Mesenchymal stem cell (in vitro differentiated cells and primary cell): ENCODE results near the gene ELMO3.

Source experiments
- DNase-seq: peaks from one replicate; pipeline ENCODE4 v3.0.0-alpha.2; 2013
- H2AFZ ChIP-seq: one replicate; pipeline ENCODE4 v1.6.1; 2013; ENCODE audit warnings: low read depth, mild to moderate bottlenecking, control low read depth, inconsistent platforms, low read length, moderate library complexity
- H2AK5ac ChIP-seq: 2 replicates; pipeline ENCODE4 v1.6.1; 2013; ENCODE audit warnings: low read length, moderate library complexity, mild to moderate bottlenecking, inconsistent platforms; ENCODE audit not compliant: severe bottlenecking
- H2BK120ac ChIP-seq: one replicate; pipeline ENCODE4 v1.6.1; 2013; ENCODE audit warnings: low read depth, mild to moderate bottlenecking, inconsistent platforms, low read length, moderate library complexity
- H2BK12ac ChIP-seq, 2 experiments: one replicate each; pipeline ENCODE4 v1.6.1; 2013; ENCODE audit warnings: inconsistent platforms in 2 of 2, low read length in 2 of 2, mild to moderate bottlenecking in 2 of 2, moderate library complexity in 2 of 2, control low read depth in 1 of 2
- H2BK15ac ChIP-seq: one replicate; pipeline ENCODE4 v1.6.1; 2013; ENCODE audit warnings: mild to moderate bottlenecking, low read depth, inconsistent platforms; ENCODE audit not compliant: poor library complexity, severe bottlenecking
- H2BK5ac ChIP-seq: 2 replicates; pipeline ENCODE4 v1.6.1; 2013; ENCODE audit warnings: low read depth, mild to moderate bottlenecking, low read length, control low read depth, inconsistent platforms; ENCODE audit not compliant: poor library complexity, severe bottlenecking
- H3K14ac ChIP-seq, 2 experiments: one replicate each; pipeline ENCODE4 v1.6.1; 2013; ENCODE audit warnings: inconsistent platforms in 2 of 2, low read length in 2 of 2, control low read depth in 1 of 2, mild to moderate bottlenecking in 1 of 2, moderate library complexity in 1 of 2
- H3K18ac ChIP-seq, 2 experiments: one replicate each; pipeline ENCODE4 v1.6.1; 2013; ENCODE audit warnings: inconsistent platforms in 2 of 2, low read length in 2 of 2, control low read depth in 1 of 2, low read depth in 1 of 2, mild to moderate bottlenecking in 1 of 2
- H3K23ac ChIP-seq, 2 experiments: one replicate each; pipeline ENCODE4 v1.6.1; 2013; ENCODE audit warnings: inconsistent platforms in 2 of 2, low read length in 2 of 2, mild to moderate bottlenecking in 2 of 2, moderate library complexity in 2 of 2, control low read depth in 1 of 2
- H3K27ac ChIP-seq: 2 replicates; pipeline ENCODE4 v1.5.1; 2013; ENCODE audit warnings: mild to moderate bottlenecking, moderate library complexity, low read length, control low read depth, inconsistent platforms; ENCODE audit not compliant: poor library complexity, severe bottlenecking
- H3K27me3 ChIP-seq, 2 experiments: 2 replicates each; pipeline versions ENCODE4 v1.6.1 to v1.7.0; 2013; ENCODE audit warnings: low read length in 2 of 2, mild to moderate bottlenecking in 2 of 2, moderate library complexity in 2 of 2, control low read depth in 1 of 2, inconsistent platforms in 1 of 2; ENCODE audit not compliant: control insufficient read depth in 1 of 2, insufficient read depth in 1 of 2
- H3K36me3 ChIP-seq, 2 experiments: 2 replicates each; pipeline versions ENCODE4 v1.6.1 to v1.7.0; 2013; ENCODE audit warnings: low read length in 2 of 2, control low read depth in 1 of 2, inconsistent platforms in 1 of 2, low read depth in 1 of 2, mild to moderate bottlenecking in 1 of 2; ENCODE audit not compliant: insufficient read depth in 2 of 2, control insufficient read depth in 1 of 2
- H3K4ac ChIP-seq, 2 experiments: one replicate each; pipeline ENCODE4 v1.6.1; 2013; ENCODE audit warnings: inconsistent platforms in 2 of 2, low read length in 2 of 2, mild to moderate bottlenecking in 2 of 2, moderate library complexity in 2 of 2, control low read depth in 1 of 2, low read depth in 1 of 2
- H3K4me1 ChIP-seq: 2 replicates; pipeline ENCODE4 v1.6.1; 2013; ENCODE audit warnings: low read depth, low read length, control low read depth; ENCODE audit not compliant: control insufficient read depth, insufficient read depth
- H3K4me2 ChIP-seq: 2 replicates; pipeline ENCODE4 v1.6.1; 2013; ENCODE audit warnings: low read length, mild to moderate bottlenecking, inconsistent platforms; ENCODE audit not compliant: poor library complexity, severe bottlenecking
- H3K4me3 ChIP-seq, 2 experiments: 2 replicates each; pipeline versions ENCODE4 v1.5.1 to v1.7.0; 2013; ENCODE audit warnings: low read length in 2 of 2, mild to moderate bottlenecking in 2 of 2, control low read depth in 1 of 2, low read depth in 1 of 2; ENCODE audit not compliant: insufficient read depth in 1 of 2
- H3K79me1 ChIP-seq: replicated peaks from 2 replicates; pipeline ENCODE4 v1.6.1; 2013; ENCODE audit warnings: mild to moderate bottlenecking, control low read depth, low read length, inconsistent platforms; ENCODE audit not compliant: poor library complexity, severe bottlenecking
- H3K9ac ChIP-seq: 2 replicates; pipeline ENCODE4 v1.7.0; 2013; ENCODE audit warnings: mild to moderate bottlenecking, low read length, moderate library complexity
- H3K9me3 ChIP-seq: 2 replicates; pipeline ENCODE4 v1.7.0; 2013; ENCODE audit warnings: mild to moderate bottlenecking, low read length; ENCODE audit not compliant: control insufficient read depth
- H4K8ac ChIP-seq: one replicate; pipeline ENCODE4 v1.6.1; 2013; ENCODE audit warnings: inconsistent platforms, mild to moderate bottlenecking, low read length, moderate library complexity
- H4K91ac ChIP-seq: one replicate; pipeline ENCODE4 v1.6.1; 2013; ENCODE audit warnings: mild to moderate bottlenecking, low read length, inconsistent platforms
- WGBS: methylation state at CpG from one replicate; pipeline ENCODE4 v1.1.7; 2013; ENCODE audit warnings: mixed read lengths; 5-methylcytosine and 5-hydroxymethylcytosine counted together

The ELMO3 gene

DNA sequence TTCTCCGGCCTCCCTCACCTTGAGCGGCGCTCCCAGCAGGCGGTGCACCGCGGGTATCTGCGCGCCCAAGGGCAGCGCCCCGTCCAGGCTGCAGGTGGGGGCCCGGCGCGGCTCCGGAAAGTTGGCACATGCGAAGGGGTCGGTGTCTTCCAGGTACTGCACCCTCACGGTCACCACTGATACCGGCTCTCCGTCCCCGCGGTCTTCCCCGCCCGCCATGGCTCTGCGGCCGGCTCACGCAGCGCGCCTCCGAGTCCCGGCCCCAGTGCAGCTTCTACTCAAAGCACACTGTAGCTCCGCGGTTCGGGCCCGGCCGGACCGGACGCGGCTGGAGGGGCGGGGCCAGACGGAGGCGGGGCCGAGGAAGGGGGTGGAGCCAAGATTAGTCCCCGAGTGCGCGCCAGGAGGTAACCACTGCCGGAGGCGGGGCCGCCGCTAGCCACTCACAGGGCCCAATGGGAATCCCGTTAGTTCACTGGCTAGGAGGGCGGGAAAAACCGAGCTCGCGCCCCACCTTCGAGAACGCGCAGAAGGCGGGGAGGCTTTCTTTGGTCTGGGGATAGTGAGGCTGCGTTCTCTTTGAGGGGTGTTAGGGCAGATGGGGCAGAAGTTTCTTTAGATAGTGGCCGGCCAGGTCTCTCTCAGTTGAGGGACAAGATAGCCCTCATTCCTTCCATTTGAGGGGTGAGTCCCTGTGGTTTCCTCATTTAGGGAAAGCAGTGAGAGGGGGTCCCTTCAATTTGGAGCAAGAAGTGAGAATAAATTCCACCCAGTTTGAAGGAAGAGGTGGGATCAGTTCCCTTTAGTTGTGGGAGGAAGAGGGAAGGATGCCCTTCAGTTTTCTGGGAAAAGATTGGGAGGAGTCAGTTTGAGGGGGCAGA is 48.5 kb downstream of the ELMO3 start, which contains the start of gene FHOD1:
Gene FHOD1 (minus strand): TSS at position 290 of the 881 bp plus-strand sequence. CDS start 71 bp downstream, at position 219.
- Histone ChIP-seq H3K4me1 (peaks cover 48% of the 10 kb centered on the region), H3K27me3 (peaks cover 0 to 9% of the 10 kb centered on the region in 2 experiments)
- under 1% methylated on average over 58 of the region's 60 CpGs for WGBS

DNA sequence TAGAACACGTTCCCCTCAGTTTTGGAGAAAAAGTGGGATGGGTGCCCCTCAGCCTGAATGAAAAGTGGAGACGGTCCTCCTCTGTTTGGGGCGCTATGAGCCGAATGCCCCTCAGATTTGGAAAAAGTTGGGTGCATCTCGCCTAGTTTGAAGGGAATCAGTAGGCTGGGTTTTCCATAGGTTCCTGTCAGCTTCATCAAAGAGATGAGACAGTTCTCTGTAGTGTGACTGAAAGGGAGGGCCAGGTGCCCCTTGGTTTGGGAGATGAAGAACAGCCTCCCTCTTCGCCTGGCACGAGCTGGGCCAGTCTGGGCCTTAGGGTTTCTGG is 49.1 kb downstream of the ELMO3 start:
- peak overlapping the region; percentile 69 to 87 for H3K4me3 ChIP-seq
- WGBS = 18% methylated on average over 7 of the region's 7 CpGs

More for the DNA sequence above, 48.5 kb downstream of the ELMO3 start, which contains the start of gene FHOD1:
- peak within 1 kb of the TSS in 1 of 2 experiments; percentile 67 for H3K23ac ChIP-seq
- H3K14ac ChIP-seq = peak within 1 kb of the TSS in 1 of 2 experiments; percentile 73
- H2AK5ac ChIP-seq = peak within 1 kb of the TSS; percentile 16
- peak within 1 kb of the TSS; percentile 92 for H4K91ac ChIP-seq
- peak within 1 kb of the TSS; percentile 84 to 91 for H3K4ac ChIP-seq
- peak within 1 kb of the TSS; percentile 91 for H3K9ac ChIP-seq
- H3K4me3 ChIP-seq = peak within 1 kb of the TSS; percentile 84 to 94
- H4K8ac ChIP-seq = peak within 1 kb of the TSS; percentile 92
- peak within 1 kb of the TSS; percentile 94 for H2BK15ac ChIP-seq
- H3K18ac ChIP-seq = peak within 1 kb of the TSS; percentile 92 to 94
- peak within 1 kb of the TSS; percentile 96 for H2BK120ac ChIP-seq
- peaks cover 2 to 5% of the 10 kb centered on the region in 2 experiments for H3K36me3 ChIP-seq
- peak within 1 kb of the TSS; percentile 94 for H3K27ac ChIP-seq
- peaks cover 4% of the 10 kb centered on the region for H3K79me1 ChIP-seq
- peak within 1 kb of the TSS; percentile 96 for H3K4me2 ChIP-seq
- H2BK5ac ChIP-seq = peak within 1 kb of the TSS; percentile 20
- peak; percentile 96 for DNase-seq
- H2BK12ac ChIP-seq = peak within 1 kb of the TSS; percentile 59 to 84
- no peaks in the 10 kb centered on the region for H3K9me3 ChIP-seq
- H2AFZ ChIP-seq = peak within 1 kb of the TSS; percentile 84

DNA sequence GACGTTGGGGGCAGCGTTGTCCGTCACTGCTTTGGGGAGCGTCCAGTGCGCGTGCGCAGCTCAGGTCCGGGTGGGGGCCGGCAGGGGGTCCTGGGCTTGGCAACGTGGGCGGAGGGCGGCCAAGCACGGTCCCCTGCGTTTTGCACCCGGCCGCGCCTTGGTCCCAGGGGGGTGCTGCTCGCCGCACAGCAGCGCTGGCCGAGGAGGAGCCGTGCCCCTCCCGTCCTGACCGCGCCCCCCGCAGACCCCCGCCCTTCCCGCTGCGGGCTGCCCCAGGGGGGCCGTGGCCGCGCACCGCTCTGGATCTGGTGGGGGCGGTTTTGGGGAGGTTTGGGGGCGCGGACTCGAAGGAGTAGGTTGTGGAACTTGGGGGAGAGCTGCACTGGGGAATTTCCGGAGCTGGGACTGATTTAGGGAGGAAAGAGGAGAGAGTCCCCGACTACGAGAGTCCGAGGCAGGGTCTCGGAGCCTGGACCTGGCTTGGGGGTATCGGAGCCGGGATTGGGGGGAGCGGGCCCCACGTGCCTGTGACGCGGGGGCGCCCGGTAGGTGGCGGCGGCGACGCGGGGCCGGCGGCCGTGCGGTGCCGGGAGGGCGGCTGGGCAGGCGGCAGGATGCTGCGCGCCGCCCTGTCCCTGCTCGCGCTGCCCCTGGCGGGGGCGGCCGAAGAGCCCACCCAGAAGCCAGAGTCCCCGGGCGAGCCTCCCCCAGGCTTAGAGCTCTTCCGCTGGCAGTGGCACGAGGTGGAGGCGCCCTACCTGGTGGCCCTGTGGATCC is 49.7 kb downstream of the ELMO3 start, which contains the start of gene SLC9A5:
Gene SLC9A5 (plus strand): TSS at position 579 of the 777 bp plus-strand sequence. CDS start 36 bp downstream, at position 615.
- WGBS = under 1% methylated on average over 73 of the region's 75 CpGs
- H4K8ac ChIP-seq = peak within 1 kb of the TSS; percentile 92
- H2BK15ac ChIP-seq = peak within 1 kb of the TSS; percentile 94

More for the DNA sequence above, 49.1 kb downstream of the ELMO3 start:
- Histone ChIP-seq H4K8ac (peak overlapping the region; percentile 92), H3K27me3 (peaks cover 0 to 9% of the 10 kb centered on the region in 2 experiments), H3K18ac (peak overlapping the region; percentile 88 to 94), H3K23ac (peak overlapping the region in 1 of 2 experiments; percentile 67), H3K4me1 (peaks cover 48% of the 10 kb centered on the region), H4K91ac (no peak overlapping the region), H2BK5ac (no peak overlapping the region), H2BK15ac (peak overlapping the region; percentile 94), H3K36me3 (peaks cover 8 to 9% of the 10 kb centered on the region in 2 experiments), H2BK120ac (peak overlapping the region; percentile 95), H3K27ac (no peak overlapping the region), H3K9ac (peak overlapping the region; percentile 86), H3K14ac (peak overlapping the region in 1 of 2 experiments; percentile 69), H2AFZ (peak overlapping the region; percentile 84), H3K4me2 (peak overlapping the region; percentile 96), H3K9me3 (no peaks in the 10 kb centered on the region), H2AK5ac (no peak overlapping the region), H3K79me1 (peaks cover 4% of the 10 kb centered on the region), H3K4ac (peak overlapping the region; percentile 9 to 29), H2BK12ac (peak overlapping the region in 1 of 2 experiments; percentile 81)
- peak; percentile 35 for DNase-seq

More for the DNA sequence above, 49.7 kb downstream of the ELMO3 start, which contains the start of gene SLC9A5:
- no peak within 1 kb of the TSS for H3K27ac ChIP-seq
- H3K4me1 ChIP-seq = peaks cover 46% of the 10 kb centered on the region
- H4K91ac ChIP-seq = peak within 1 kb of the TSS; percentile 92
- peak within 1 kb of the TSS; percentile 9 to 37 for H3K4ac ChIP-seq
- peak within 1 kb of the TSS; percentile 24 for H2AK5ac ChIP-seq
- H3K18ac ChIP-seq = peak within 1 kb of the TSS; percentile 88 to 94
- peak within 1 kb of the TSS; percentile 84 for H2AFZ ChIP-seq
- H3K27me3 ChIP-seq = peaks cover 0 to 9% of the 10 kb centered on the region in 2 experiments
- H2BK120ac ChIP-seq = peak within 1 kb of the TSS; percentile 95
- H3K4me2 ChIP-seq = peak within 1 kb of the TSS; percentile 96
- no peaks in the 10 kb centered on the region for H3K9me3 ChIP-seq
- peaks cover 4% of the 10 kb centered on the region for H3K79me1 ChIP-seq
- no peak within 1 kb of the TSS for H2BK5ac ChIP-seq
- H3K36me3 ChIP-seq = peaks cover 8 to 13% of the 10 kb centered on the region in 2 experiments
- peak; percentile 41 for DNase-seq
- peak within 1 kb of the TSS; percentile 69 to 87 for H3K4me3 ChIP-seq
- H2BK12ac ChIP-seq = peak within 1 kb of the TSS in 1 of 2 experiments; percentile 81
- H3K14ac ChIP-seq = peak within 1 kb of the TSS in 1 of 2 experiments; percentile 69
- H3K9ac ChIP-seq = peak within 1 kb of the TSS; percentile 86
- H3K23ac ChIP-seq = peak within 1 kb of the TSS in 1 of 2 experiments; percentile 78
